ENCODE data around the gene ZNF189. TPM values are rescaled to one million over a fixed set of nuclear protein-coding genes. Genes with fewer than 3 reads are reported as not detected.
"Not testable (repeated sequence)": the region's sequence is repeated elsewhere in the genome, so short reads cannot be mapped to it uniquely, and the experiment has no call there.

The ZNF189 gene
- total RNA-seq, 1 donor from 2014 or later: 5.1 TPM

GRCh38 chr9:101381118-101381517 lies 17.5 kb upstream of the ZNF189 start:
- no peak for ATAC-seq

- ATAC-seq: no peak
Observed at GRCh38 chr9:101381833-101382342, 16.8 kb upstream of the ZNF189 start.

GRCh38 chr9:101383361-101383760 lies 15.3 kb upstream of the ZNF189 start:
- ATAC-seq: no peak

- not testable (repeated sequence) for ATAC-seq
Observed at GRCh38 chr9:101384873-101385536, 13.6 kb upstream of the ZNF189 start, which contains the start of gene BAAT. Gene BAAT (minus strand): TSS chr9:101385006. CDS start chr9:101371404, 13,602 bp downstream.

GRCh38 chr9:101387871-101388506 lies 10.7 kb upstream of the ZNF189 start:
- ATAC-seq: peak; percentile 55

GRCh38 chr9:101388507-101388993 lies 10.1 kb upstream of the ZNF189 start:
- peak; percentile 37 for ATAC-seq

- ATAC-seq: no peak
Observed at GRCh38 chr9:101393135-101393534, 5.5 kb upstream of the ZNF189 start.

GRCh38 chr9:101394687-101395086 lies 4.0 kb upstream of the ZNF189 start:
- no peak for ATAC-seq

- ATAC-seq: no peak
Observed at GRCh38 chr9:101397746-101398067, 944 bp upstream of the ZNF189 start.

- ATAC-seq: no peak
Observed at GRCh38 chr9:101398930-101399642, 435 bp downstream of the ZNF189 start.

GRCh38 chr9:101399643-101399970 lies 956 bp downstream of the ZNF189 start:
- no peak for ATAC-seq

GRCh38 chr9:101400120-101400519 lies 1.5 kb downstream of the ZNF189 start:
- no peak for ATAC-seq

- no peak for ATAC-seq
Observed at GRCh38 chr9:101403516-101404285, 5.0 kb downstream of the ZNF189 start.

GRCh38 chr9:101408374-101409078 lies 9.9 kb downstream of the ZNF189 start:
- ATAC-seq: no peak

- no peak for ATAC-seq
Observed at GRCh38 chr9:101409079-101409477, 10.4 kb downstream of the ZNF189 start.

GRCh38 chr9:101414839-101415238 lies 16.2 kb downstream of the ZNF189 start:
- no peak for ATAC-seq

- ATAC-seq: no peak
Observed at GRCh38 chr9:101415578-101415977, 16.9 kb downstream of the ZNF189 start.

- no peak for ATAC-seq
Observed at GRCh38 chr9:101417389-101417788, 18.7 kb downstream of the ZNF189 start.

- ATAC-seq: no peak
Observed at GRCh38 chr9:101417977-101418376, 19.3 kb downstream of the ZNF189 start.

GRCh38 chr9:101418518-101419430 lies 20.1 kb downstream of the ZNF189 start:
- ATAC-seq: no peak

GRCh38 chr9:101419863-101420262 lies 21.2 kb downstream of the ZNF189 start:
- ATAC-seq: no peak
